Stimulated activated CD4-positive, alpha-beta T cell treated with anti-CD3 and anti-CD28 coated beads, Interleukin-4, amount 100 ng/mL, for 1 hour (primary cell): ENCODE results near the gene C6orf62.
"Not testable (repeated sequence)": the region's sequence is repeated elsewhere in the genome, so short reads cannot be mapped to it uniquely, and the experiment has no call there.

Source experiments
- DNase-seq: peaks from one replicate; pipeline ENCODE4 v3.0.0-alpha.2; 2020

The C6orf62 gene

DNA sequence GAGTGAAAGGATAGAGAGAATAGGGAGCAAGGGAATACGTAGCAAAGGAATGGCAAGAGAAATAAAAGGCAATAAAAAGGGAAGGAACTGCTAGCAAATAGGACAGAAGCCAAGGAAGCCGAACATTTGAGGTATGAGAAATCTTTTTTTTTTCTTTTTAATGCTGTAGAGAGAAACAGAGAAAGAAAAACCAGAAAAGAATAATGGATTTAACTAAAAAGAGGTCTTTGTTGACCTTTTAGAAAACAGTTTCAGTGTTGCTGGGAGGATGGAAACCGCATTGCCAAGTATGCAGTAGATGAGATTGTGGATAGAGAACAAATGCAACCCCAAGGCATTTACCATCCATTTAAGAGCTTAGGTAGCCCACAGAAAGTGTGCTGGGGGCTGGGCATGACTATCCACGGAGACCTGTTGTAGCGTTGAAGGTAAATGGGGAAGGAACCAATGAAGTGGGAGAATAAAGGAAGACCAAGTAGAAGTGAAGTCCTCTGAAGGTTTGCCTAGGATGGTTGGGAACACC lies 23.3 kb upstream of the C6orf62 start:
- DNase-seq: no peak

DNA sequence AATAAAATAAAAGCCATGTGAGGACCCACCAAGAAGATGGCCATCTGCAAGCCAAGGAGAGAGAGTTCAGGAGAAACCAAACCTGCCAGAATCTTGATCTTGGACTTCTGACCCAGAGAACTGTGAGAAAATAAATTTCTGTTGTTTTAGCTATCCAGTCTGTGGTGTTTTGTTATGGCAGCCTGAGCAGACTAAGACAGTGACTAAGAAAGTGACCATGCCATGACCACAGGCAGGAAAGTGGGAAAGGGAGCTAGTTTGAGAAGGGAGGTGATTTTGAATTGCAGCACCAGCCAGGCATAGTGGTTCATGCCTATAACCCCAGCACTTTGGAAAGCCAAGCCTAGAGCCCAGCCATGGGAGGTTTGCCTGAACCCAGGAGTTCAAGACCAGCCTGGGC lies 21.9 kb upstream of the C6orf62 start:
- DNase-seq: no peak

DNA sequence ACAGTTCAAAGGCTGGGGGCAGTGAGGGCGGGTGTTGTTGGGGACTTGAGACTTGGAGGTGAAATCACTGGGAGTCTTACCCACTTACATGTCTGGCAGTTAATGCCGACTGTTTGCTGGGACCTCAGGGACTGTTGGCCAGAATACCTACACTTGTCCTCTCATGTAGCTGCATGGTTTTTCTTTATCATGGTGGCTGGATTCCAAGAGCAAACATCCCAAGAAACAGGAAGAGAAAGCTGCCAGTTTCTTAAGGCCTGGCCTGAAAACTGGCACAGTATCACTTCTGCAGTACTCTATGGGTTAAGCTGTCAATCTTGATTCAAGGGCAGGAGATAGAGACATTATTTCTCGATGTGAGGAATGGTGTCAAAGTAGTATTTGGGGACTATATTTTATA lies 19.8 kb upstream of the C6orf62 start:
- no peak for DNase-seq

DNA sequence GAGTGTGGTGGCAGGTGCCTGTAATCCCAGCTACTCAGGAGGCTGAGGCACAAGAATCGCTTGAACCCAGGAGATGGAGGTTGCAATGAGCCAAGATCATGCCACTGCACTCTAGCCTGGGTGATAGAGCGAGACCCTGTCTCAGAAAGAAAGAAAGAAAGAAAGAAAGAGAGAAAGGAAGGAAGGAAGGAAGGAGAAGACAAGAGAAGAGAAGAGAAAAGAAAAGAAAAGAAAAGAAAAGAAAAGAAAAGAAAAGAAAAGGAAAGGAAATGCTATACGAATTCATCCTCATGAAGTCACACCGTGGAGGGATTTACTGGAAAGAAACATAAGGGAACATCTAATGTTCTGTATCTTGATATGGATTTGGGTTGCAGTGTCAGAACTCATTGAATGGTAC lies 15.8 kb upstream of the C6orf62 start:
- not testable (repeated sequence) for DNase-seq

DNA sequence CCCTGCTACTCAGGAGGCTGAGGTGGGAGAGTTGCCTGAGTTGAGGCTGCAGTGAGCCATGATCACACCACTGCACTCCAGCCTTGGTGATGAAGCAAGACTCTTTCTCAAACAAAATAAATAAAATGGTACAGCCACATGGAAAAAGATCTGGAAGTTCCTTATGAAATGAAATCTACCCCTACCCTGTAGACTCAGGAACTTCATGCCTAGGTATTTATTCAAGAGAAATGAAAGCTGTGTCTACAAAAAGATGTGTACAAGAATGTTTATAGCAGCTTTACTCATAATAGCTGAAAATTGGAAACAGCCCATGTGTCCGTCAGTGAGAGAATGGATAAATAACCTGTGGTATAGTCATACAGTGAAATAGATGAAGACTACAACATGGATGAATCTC lies 15.2 kb upstream of the C6orf62 start:
- DNase-seq: no peak

DNA sequence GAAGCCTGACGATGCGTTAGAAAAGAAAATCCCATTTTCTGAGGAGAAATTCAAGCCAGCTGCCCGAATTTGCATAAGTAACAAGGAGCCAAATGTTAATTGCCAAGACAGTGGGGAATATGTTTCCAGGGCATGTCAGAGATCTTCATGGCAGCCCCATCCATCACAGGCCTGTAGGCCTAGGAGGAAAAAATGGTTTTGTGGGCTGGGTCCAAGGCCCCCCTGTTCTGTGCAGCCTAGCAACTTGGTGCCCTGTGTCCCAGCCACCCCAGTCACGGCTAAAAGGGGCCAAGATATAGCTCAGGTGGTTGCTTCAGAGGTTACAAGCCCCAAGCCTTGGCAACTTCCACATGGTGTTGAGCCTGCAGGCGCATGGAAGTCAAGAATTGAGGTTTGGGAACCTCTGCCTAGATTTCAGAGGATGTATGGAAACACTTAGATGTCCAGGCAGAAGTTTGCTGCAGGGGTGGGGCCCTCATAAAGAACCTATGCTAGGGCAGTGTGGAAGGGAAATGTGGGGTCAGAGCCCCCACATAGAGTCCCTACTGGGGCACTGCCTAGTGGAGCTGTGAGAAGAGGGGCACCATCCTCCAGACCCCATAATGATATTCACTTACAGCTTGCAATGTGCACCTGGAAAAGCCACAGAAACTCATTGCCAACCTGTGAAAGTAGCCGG lies 12.6 kb upstream of the C6orf62 start:
- not testable (repeated sequence) for DNase-seq

DNA sequence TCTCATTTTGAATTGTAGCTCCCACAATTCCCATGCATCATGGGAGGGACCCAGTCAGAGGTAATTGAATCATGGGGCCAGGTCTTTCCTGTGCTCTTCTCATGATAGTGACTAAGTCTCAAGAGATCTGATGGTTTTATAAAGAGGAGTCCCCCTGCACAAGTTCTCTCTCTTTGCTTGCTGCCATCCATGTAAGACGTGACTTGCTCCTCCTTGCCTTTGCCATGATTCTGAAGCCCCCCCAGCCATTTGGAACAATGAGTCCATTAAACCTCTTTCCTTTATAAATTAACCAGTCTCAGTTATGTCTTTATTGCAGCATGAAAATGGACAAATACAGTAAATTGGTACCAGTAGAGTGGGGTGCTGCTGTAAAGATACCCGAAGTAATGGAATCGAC lies 11.7 kb upstream of the C6orf62 start:
- not testable (repeated sequence) for DNase-seq

DNA sequence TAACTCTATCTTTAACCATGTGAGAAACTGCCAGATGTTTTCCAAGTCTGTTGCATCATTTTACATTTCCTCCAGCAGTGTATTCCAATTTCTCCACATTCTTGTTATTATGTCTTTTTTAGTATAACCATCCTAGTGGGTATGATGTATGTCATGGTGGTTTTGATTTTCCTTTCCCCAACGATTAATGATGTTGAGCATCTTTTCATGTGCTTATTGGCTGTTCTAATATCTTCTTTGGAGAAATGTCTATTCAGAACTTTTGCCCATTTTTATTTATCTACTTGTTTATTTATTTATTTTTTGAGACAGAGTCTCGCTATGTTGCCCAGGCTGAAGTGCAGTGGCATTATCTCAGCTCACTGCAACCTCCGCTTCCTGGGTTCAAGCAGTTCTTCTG lies 4.3 kb upstream of the C6orf62 start:
- DNase-seq: no peak

DNA sequence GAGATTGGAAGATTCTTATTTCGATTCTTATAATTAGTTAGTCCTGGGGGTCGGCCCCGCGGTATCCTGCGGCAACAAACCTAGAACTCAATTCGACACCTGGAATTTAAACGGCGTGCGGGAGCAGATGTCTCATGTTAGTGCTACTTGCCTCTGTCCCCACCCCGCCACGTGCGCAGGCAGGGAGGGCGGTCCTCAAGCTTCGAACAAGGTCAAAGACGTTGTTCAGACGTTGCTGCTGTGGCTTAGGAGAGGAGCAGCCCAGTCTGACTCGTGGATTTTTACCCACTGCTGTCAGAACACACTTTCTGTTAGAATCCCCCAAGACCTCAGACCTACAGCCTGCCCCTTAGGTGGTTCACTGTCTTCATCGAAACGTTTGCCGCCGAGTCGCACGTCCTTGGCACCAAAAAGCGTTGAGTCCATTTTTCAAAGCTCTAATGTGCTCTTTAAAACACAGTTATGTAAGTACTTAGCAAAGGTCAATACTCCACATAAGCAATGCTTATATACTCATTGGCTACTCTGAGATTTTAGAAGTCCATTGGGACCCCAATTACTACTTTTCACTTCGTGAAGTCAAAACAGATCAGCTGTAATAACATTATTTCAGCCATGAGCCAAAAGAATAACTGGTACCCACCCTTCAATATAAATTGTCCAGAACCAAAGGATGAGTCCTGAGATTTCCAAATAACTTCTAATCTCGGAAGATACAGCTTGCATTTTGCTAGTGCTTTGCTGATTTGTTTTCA lies 2.7 kb upstream of the C6orf62 start:
- DNase-seq: no peak

DNA sequence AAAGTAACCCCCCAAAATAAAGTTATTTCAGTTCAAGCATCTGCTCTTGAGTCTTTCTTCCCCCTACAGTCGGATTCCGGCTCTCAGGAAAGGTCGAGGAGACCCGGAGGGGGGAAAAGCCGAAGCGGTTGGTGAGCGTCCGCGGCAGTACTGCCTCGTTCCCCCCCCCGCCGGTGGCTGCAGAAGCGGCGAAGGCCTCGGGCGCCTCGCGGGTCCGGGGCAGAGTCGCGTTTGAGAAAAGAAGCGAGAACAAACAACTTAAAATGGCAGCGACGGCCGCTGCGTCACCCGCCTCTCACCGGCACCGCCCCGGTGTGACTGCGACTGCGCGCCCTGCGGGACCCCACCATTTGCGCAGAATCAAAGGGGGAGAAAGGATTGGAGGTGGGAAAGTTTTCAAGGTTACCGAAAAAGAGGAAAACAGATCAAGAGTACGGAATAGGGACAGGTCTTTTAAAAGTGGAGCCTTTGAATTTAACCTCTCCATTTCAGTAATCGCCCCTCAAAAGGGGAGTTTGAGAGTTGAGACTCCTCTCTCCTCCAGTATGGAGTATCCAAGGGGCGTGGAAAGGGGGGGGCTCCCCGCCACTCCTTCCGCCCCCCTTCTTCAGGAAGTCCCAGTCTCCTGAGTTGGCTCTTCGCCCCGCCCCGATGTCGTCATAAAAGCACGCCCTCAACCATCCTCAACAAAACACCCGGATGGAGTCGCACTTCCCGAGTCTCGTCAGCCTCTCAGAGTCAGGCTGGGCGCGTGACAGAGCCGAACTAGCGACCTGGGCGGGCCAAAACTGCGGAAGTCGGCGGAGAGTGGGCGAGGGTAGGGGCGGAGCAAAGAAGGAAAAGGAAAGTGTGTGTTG lies 1.9 kb upstream of the C6orf62 start:
- peak; percentile 100 for DNase-seq

DNA sequence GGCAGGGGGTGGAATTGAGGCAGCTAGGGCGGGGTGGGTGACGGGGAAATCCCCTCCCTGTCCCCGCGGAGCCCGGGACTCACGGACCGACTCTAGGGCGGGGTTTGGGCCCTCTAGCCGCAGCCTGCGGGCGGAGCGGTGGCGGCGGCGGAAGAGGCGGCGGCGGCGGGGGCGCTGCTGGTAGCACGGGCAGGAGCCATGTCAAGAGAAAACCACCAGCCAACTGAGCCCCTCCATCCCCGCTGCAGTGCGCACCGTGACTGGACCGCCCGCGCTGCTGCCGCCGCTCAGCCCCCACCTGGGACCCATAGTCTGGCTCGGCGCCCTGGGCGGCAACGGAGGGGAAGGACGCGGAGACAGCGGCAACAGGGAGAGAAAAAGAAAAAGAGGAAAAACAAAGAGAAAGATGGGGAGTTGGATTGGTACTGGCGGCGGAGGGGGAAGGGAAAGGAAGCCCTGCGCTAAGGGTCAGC lies 1.2 kb upstream of the C6orf62 start:
- peak; percentile 81 for DNase-seq

DNA sequence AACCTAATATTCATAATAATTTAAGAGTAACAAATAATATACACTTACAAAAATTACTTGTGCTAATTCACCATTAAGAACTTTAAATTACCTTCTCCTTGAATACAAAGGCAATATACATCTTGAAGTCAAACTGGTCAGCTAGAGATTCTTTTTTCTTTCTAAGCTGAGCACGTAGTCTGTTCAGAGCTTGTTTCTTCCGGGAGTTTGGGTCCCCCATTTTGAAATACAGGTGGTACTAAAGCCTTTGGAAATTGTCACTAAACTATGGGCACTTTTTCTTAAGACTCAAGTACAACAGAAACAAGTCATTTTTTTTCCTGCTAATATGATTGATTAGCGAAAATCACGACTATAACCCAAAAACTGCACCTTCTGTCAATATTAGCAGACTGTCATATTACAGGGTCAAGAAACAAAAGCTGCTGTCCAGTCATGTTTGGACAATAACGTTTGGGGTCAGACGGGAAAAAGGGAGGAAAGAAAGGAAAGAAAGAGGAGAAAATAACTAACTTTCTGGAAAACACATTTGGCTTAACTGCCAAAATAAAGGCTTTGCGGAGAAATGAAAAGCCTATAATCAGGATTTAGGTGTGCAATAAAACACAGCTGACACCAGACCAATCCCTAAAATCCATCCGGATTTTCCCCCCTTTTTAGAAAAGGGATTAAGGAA lies 367 bp downstream of the C6orf62 start:
- no peak for DNase-seq

DNA sequence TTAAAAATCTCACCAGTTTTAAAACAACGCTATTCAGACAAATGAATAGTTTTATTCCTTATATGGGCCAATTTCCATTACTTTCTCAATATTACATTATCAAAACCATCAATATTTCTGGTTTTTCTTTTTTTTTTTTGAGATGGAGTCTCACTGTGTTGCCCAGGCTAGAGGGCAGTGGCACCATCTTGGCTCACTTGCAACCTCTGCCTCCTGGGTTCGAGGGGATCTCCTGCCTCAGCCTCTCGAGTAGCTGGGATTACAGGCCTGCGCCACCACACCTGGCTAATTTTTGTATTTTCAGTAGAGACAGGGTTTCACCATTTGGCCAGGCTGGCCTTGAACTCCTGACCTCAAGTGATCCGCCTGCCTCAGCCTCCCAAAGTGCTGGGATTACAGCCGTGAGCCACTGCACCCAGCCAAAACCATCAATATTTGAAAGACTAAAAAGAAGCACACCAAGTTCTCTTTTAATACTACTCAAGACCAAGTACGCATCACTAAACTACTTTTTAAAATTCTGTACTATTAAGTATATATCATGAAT lies 2.3 kb downstream of the C6orf62 start:
- DNase-seq: not testable (repeated sequence)

DNA sequence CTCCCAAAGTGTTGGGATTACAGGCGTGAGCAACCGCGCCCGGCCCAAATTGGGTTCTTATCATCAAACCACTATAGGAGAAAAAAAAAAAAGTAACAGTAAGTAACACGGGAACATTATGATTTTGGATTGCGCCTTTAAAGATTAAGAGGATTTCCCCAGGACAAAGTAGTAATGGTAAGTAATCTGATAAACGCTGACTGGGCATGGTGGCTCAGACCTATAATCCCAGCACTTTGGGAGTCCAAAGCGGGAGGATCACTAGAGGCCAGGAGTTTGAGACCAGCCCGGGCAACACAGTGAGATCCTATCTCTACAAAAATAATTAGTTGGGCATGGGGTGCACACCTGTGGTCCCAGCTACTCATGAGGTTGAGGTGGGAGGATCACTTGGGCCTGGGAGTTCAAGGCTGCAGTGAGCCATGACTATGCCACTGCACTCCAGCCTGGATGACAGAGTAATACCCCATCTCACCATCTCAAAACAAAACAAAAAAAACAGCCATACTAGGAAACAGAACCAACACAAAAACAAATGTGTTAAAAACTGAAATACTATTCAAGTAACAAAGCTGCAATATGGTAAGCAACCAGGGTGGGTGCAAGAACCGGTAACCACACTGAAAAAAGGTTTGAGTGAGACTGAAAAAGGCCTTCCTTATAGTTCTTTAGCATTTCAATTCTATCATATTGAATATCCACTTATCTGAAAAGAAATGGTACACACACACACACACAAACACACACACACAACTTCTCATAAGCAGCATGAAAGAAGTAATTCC lies 8.2 kb downstream of the C6orf62 start:
- no peak for DNase-seq

DNA sequence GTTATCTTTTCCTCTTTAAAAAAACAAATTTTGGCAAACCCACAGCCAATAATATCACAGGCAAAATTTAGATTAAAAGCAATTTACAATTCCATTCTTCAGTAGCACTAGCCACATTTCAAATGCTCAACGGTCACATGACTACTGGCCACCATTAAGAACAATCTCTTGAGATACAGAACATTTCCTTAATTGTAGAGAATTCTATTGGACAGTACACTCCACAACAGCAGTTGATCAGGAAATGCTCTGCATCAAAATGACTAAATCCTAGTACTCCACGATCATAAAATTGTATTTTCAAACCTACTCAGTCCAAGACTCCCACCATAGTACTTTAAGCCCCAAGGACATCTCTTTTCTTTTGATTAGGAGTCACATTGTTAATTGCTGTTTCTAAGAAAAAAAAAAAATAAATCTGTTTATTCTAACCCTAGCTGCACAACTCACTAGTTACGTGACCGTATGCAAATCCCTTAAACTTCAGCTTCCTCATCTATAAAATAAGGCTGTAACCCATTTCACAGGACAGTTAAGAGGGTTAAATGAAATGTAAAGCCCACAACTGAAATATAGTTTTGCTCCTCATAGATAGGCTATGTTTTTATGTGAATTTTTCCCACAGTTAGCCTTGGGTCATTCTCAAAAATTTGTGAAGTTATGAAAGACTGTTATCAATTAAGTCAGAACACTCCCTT lies 9.8 kb downstream of the C6orf62 start:
- no peak for DNase-seq

DNA sequence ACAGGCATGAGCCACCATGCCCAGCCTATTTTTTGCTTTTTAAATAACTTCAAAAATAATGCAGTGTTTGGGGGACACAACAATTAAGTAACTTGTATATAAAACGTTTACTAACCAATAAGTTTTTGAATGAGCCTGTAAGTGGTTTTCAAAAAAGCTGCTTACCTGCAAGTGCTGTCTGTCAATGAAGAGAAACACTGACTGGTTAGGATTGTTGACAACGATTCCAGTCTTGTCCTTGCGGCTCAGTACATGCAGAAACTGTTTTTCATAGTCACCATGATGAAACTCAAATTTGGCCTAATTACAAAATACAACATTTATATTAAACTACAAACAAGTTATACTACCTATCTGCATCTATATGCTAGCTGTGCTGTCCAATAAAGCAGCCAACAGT lies 10.3 kb downstream of the C6orf62 start:
- no peak for DNase-seq

DNA sequence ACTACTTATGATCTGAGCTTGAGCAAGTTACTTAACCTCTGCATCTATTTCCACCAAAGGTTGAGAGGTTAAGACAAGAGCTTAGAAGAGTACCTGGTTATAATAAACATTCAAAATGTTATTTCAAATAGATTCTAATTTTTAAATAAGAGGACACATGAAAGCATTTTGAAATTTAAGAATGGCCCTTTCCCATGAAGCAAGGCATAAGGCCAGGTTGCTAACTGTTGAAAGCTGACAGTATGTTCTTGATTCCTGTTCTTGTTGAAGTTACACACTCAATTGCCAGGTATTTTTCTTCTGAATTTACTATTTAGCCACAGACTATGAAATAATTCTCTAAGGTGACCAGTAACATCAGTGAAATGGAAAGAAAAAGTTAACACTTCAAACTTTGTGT lies 14.5 kb downstream of the C6orf62 start:
- DNase-seq: no peak

DNA sequence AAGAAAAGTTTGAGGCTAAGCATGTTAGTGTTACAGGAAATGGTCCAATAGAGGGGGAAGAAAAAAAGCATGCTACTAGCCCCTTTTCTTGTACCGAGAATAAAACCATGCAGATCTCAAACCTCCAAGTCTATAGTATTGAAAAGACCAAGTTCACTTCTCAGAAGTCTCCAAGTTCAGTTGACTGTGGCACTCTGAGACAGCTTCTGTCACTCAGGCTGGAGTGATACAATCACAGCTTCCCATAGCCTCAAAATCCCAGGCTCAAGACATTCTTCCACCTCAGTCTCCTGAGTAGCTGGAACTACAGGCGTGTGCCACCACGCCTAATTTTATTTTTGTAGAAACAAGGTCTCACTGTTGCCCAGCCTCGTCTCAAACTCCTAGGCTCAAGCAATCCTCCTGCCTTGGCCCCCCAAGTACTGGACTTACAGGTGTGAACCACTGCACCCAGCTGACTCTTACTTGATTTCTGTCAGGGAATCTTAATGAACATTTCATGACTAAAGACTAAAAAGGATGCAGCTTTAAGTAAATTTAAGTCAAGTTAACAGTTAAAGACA lies 16.2 kb downstream of the C6orf62 start:
- no peak for DNase-seq

DNA sequence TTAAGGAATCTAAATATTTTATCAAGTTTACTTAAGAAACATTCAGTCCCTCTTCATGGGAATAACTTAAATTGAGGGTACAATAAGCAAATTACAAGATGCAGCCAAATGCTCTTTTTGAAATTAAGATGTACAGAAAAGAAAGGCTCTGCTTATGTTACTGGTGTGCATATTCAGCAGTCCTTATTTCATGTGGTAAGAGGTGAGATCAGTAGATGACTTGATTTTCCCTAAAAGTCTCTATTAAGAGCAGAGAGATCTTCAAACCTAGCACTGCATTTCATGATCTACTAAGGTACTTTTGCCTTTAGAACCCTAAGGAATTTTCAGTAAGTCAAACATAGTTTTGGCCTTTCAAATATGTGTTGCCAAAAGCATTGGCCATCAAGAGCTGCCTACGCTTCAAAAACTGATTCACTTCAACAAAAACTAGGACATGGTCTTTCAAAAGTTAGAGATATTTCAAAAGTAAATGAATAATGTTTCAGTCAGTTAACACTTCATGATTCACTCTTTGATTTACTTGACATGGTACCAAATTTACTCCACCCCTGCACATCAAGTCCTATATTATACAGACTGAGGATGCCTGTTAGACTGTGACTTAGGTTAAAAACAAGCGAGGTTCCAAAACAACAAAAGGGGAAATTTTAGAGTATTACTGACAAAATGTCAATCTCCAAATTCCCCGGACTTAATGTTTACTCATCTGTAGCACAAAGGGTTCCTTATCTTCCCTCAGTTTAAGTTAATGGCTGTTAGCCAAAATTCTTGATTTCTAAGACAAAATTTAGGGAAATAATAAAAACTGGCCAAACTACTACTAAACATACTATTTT lies 19.2 kb downstream of the C6orf62 start:
- DNase-seq: no peak

DNA sequence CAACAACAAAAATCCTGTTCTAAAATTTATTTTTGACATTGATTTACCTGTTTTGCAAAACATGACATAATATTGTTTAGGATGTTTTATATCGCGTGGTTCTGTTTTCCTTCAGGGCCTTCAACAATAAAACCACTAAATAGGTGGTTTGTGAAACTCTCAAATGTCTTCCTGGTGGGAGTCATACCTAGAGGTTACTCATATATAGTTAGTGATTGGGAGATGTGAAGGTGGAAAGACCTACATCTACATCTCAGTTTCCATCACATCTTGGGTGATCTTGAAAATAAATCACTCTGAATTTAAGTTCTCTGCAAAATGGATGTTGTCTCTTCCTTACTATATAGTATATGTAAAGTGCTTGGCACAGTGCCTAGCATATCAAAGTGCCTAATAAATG lies 22.9 kb downstream of the C6orf62 start:
- DNase-seq: no peak
